CD14-positive monocyte (primary cell): Measurements from ENCODE around the gene CCDC149. TPM values are rescaled to one million over a fixed set of nuclear protein-coding genes. Genes with fewer than 3 reads are reported as not detected.

Experiments
- DNase-seq, 3 donors: peaks; one replicate each; pipeline ENCODE4 v3.0.0-alpha.2; 2011 to 2022
- H2AFZ ChIP-seq: 2 replicates; pipeline ENCODE4 v1.6.0; 2012; ENCODE audit warnings: mild to moderate bottlenecking, low read depth, low read length, inconsistent platforms; ENCODE audit not compliant: insufficient read depth, poor library complexity, severe bottlenecking
- H3K27ac ChIP-seq, 2 donors: 1 replicate in 1 of 2; 2 replicates in 1 of 2; pipeline ENCODE4 v1.5.1; 2012 to 2013; ENCODE audit warnings: low read length in 2 of 2, control low read depth in 1 of 2, inconsistent platforms in 1 of 2, low read depth in 1 of 2, mild to moderate bottlenecking in 1 of 2
- H3K27me3 ChIP-seq, 2 donors: one replicate each; pipeline versions ENCODE4 v1.6.0 to v1.6.1; 2011 to 2013; ENCODE audit warnings: low read length in 2 of 2; ENCODE audit not compliant: control insufficient read depth in 2 of 2, insufficient read depth in 2 of 2
- H3K36me3 ChIP-seq, 2 donors: replicated peaks in 1 of 2; 1 replicate in 1 of 2; 2 replicates in 1 of 2; pipeline versions ENCODE4 v1.5.1 to v1.6.1; 2012 to 2013; ENCODE audit warnings: low read length in 2 of 2, control low read depth in 1 of 2, inconsistent platforms in 1 of 2, mild to moderate bottlenecking in 1 of 2; ENCODE audit not compliant: insufficient read depth in 2 of 2, control insufficient read depth in 1 of 2
- H3K4me1 ChIP-seq, 2 donors: 1 replicate in 1 of 2; 2 replicates in 1 of 2; pipeline versions ENCODE4 v1.5.1 to v1.6.1; 2012 to 2013; ENCODE audit warnings: low read length in 2 of 2, control low read depth in 1 of 2, inconsistent platforms in 1 of 2, mild to moderate bottlenecking in 1 of 2, moderate library complexity in 1 of 2; ENCODE audit not compliant: insufficient read depth in 2 of 2, control insufficient read depth in 1 of 2
- H3K4me2 ChIP-seq: replicated peaks from 2 replicates; pipeline ENCODE3; 2012; ENCODE audit warnings: low read length, moderate library complexity, mild to moderate bottlenecking; ENCODE audit not compliant: poor library complexity, severe bottlenecking; ENCODE audit errors: extremely low read depth
- H3K4me3 ChIP-seq, 3 experiments: fragments of 200-600 bp in 1 of 3; sonication (generic) in 1 of 3; replicated peaks in 1 of 3; 1 replicate in 2 of 3; 2 replicates in 1 of 3; pipeline ENCODE4 v1.5.1; 2011 to 2013; ENCODE audit warnings: low read length in 3 of 3, mild to moderate bottlenecking in 3 of 3, control low read depth in 2 of 3, low read depth in 2 of 3, inconsistent platforms in 1 of 3, moderate library complexity in 1 of 3
- H3K79me2 ChIP-seq: 2 replicates; pipeline ENCODE4 v1.6.0; 2012; ENCODE audit warnings: mild to moderate bottlenecking, control low read depth, inconsistent platforms, low read length, moderate library complexity; ENCODE audit not compliant: insufficient read depth
- H3K9ac ChIP-seq: 2 replicates; pipeline ENCODE4 v1.6.0; 2017; ENCODE audit warnings: low read length, mild to moderate bottlenecking; ENCODE audit not compliant: insufficient read depth, poor library complexity, severe bottlenecking
- H3K9me3 ChIP-seq, 2 donors: replicated peaks in 1 of 2; 1 replicate in 1 of 2; 2 replicates in 1 of 2; pipeline versions ENCODE4 v1.5.1 to v1.6.1; 2012 to 2013; ENCODE audit warnings: low read length in 2 of 2, control low read depth in 1 of 2; ENCODE audit not compliant: control insufficient read depth in 1 of 2, insufficient read depth in 1 of 2
- H4K20me1 ChIP-seq: 2 replicates; pipeline ENCODE4 v1.6.0; 2012; ENCODE audit warnings: mild to moderate bottlenecking, low read length, control low read depth, moderate library complexity; ENCODE audit not compliant: insufficient read depth
- H3K27ac Mint-ChIP-seq, 7 donors: one replicate each; pipeline ENCODE4 v1.8.0; 2020; ENCODE audit warnings: mild to moderate bottlenecking in 7 of 7, mixed read lengths in 7 of 7, moderate library complexity in 6 of 7, inconsistent platforms in 2 of 7
- H3K27me3 Mint-ChIP-seq, 3 donors: one replicate each; pipeline ENCODE4 v1.8.0; 2021 to 2022; ENCODE audit warnings: low read depth in 3 of 3, mild to moderate bottlenecking in 3 of 3, mixed read lengths in 3 of 3, moderate library complexity in 3 of 3, inconsistent platforms in 1 of 3
- H3K36me3 Mint-ChIP-seq, 2 donors: one replicate each; pipeline ENCODE4 v1.8.0; 2020; ENCODE audit warnings: mixed read lengths in 2 of 2, inconsistent platforms in 1 of 2, mild to moderate bottlenecking in 1 of 2
- H3K4me1 Mint-ChIP-seq: one replicate; pipeline ENCODE4 v1.8.0; 2020; ENCODE audit warnings: mild to moderate bottlenecking, mixed read lengths
- H3K4me3 Mint-ChIP-seq, 2 donors: one replicate each; pipeline ENCODE4 v1.8.0; 2020; ENCODE audit warnings: mild to moderate bottlenecking in 2 of 2, mixed read lengths in 2 of 2, moderate library complexity in 1 of 2
- H3K9me3 Mint-ChIP-seq, 7 donors: one replicate each; pipeline ENCODE4 v1.8.0; 2020 to 2022; ENCODE audit warnings: mixed read lengths in 7 of 7, mild to moderate bottlenecking in 6 of 7, moderate library complexity in 6 of 7, inconsistent platforms in 2 of 7
- WGBS: methylation state at CpG from one replicate; pipeline ENCODE4 v1.1.5; 2013; ENCODE audit warnings: missing lambda C conversion rate; ENCODE audit not compliant: insufficient coverage; 5-methylcytosine and 5-hydroxymethylcytosine counted together
- intact Hi-C, 2 donors: fragments of 100-400 bp; cut with micrococcal nuclease; formaldehyde crosslinking; loops; one replicate each; pipeline versions ENCODE4 v1.15.0 to v1.15.1; 2023
- polyA plus RNA-seq, 3 donors: library from polyadenylated mRNA; depleted of rRNA in 1 of 3; unstranded in 2 of 3; stranded (reverse) in 1 of 3; fragments of 300-500 nt in 2 of 3; fragments of >200 nt in 1 of 3; fragmentation: Illumina TruSeq in 2 of 3; gene quantifications; 1 replicate in 2 of 3; 2 replicates in 1 of 3; pipeline ENCODE4 v1.2.3, GENCODE V29; 2012 to 2021
- TF ChIP-seq, protein P1 (sequence below): fragments of 200-600 bp; IDR thresholded peaks from one replicate; pipeline ENCODE4 v1.8.0; 2022; ENCODE audit warnings: antibody characterized with exemption, mild to moderate bottlenecking

Gene CCDC149
- polyA plus RNA-seq, 3 donors: 5.5 to 15.8 (median 14.9) TPM

DNA sequence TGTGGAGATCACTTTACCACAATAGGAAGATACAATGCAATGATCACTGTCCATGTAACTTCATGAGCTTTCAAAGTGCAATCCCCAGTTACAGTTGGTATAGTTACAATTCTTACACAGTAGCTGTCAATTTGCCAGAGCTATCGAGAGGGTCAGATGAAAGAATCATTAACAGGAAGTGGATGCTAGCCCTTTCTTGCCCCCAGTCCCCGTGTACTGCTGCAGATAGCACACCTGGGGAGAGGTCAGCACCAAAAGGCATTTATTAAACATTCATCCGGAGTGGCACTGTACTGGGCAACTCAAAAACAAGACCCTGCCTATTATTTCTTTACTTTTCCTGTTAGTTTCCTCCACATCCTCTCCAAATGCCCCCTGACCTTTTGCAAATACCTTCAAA lies 69.7 kb downstream of the CCDC149 start:
- Mint-ChIP-seq H3K4me1 (peaks cover 2% of the 10 kb centered on the region), H3K9me3 (peaks cover 0 to 2% (median 0%) of the 10 kb centered on the region in 7 donors), H3K27me3 (peaks cover 0 to 2% (median 0%) of the 10 kb centered on the region in 3 donors), H3K4me3 (no peak overlapping the region), H3K36me3 (peaks cover 47 to 54% of the 10 kb centered on the region in 2 donors), H3K27ac (no peak overlapping the region)
- DNase-seq: no peak
- H3K27ac ChIP-seq: no peak overlapping the region
- H3K36me3 ChIP-seq: peaks cover 9 to 39% of the 10 kb centered on the region in 2 donors
- no peak overlapping the region for H3K9ac ChIP-seq
- H4K20me1 ChIP-seq: peaks cover 3% of the 10 kb centered on the region
- H3K79me2 ChIP-seq: no peaks in the 10 kb centered on the region
- no peak overlapping the region for H3K4me3 ChIP-seq
- H3K4me2 ChIP-seq: no peak overlapping the region
- WGBS: 94% methylated on average over 3 of the region's 3 CpGs
- TF ChIP-seq, protein P1, sequence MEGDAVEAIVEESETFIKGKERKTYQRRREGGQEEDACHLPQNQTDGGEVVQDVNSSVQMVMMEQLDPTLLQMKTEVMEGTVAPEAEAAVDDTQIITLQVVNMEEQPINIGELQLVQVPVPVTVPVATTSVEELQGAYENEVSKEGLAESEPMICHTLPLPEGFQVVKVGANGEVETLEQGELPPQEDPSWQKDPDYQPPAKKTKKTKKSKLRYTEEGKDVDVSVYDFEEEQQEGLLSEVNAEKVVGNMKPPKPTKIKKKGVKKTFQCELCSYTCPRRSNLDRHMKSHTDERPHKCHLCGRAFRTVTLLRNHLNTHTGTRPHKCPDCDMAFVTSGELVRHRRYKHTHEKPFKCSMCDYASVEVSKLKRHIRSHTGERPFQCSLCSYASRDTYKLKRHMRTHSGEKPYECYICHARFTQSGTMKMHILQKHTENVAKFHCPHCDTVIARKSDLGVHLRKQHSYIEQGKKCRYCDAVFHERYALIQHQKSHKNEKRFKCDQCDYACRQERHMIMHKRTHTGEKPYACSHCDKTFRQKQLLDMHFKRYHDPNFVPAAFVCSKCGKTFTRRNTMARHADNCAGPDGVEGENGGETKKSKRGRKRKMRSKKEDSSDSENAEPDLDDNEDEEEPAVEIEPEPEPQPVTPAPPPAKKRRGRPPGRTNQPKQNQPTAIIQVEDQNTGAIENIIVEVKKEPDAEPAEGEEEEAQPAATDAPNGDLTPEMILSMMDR: no peak
- no peak overlapping the region for H2AFZ ChIP-seq
- no peaks in the 10 kb centered on the region for H3K9me3 ChIP-seq
- H3K4me1 ChIP-seq: no peaks in the 10 kb centered on the region
- H3K27me3 ChIP-seq: no peaks in the 10 kb centered on the region
- intact Hi-C loops: no loop called here

DNA sequence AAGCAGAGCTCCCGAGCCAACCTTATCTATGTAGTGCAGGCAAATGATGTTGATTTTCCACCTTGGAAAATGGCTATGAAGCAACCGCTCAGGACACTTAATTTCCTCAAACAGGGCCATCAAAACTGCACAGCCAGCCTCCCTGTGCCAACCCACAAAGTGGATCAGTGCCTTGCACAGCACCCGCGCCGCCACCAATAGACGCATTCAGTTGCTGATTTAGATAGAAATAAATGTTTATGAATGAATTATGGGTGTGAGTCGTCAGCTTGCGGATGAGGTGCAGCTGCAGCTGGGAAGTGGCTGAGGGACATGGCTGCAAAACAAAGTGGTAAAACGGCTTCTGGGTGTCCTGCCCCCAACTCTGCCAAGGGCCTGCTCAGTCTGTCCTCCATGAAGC lies 70.5 kb downstream of the CCDC149 start:
- Mint-ChIP-seq H3K4me3 (no peak overlapping the region), H3K27ac (no peak overlapping the region), H3K36me3 (peaks cover 53 to 60% of the 10 kb centered on the region in 2 donors), H3K9me3 (peaks cover 0 to 2% (median 0%) of the 10 kb centered on the region in 7 donors), H3K27me3 (peaks cover 0 to 2% (median 0%) of the 10 kb centered on the region in 3 donors), H3K4me1 (peaks cover 2% of the 10 kb centered on the region)
- Histone ChIP-seq H3K79me2 (no peaks in the 10 kb centered on the region), H3K27ac (no peak overlapping the region), H3K4me1 (no peaks in the 10 kb centered on the region), H3K36me3 (peaks cover 16 to 40% of the 10 kb centered on the region in 2 donors), H3K9me3 (no peaks in the 10 kb centered on the region), H3K4me2 (no peak overlapping the region), H3K27me3 (no peaks in the 10 kb centered on the region), H3K9ac (no peak overlapping the region), H3K4me3 (no peak overlapping the region), H2AFZ (no peak overlapping the region), H4K20me1 (peaks cover 3% of the 10 kb centered on the region)
- 93% methylated on average over 7 of the region's 9 CpGs for WGBS
- TF ChIP-seq, protein P1: no peak
- DNase-seq: no peak
- intact Hi-C loops: no loop called here
